ENCODE measurements around the gene FAM20C. TPM values are rescaled to one million over a fixed set of nuclear protein-coding genes. Genes with fewer than 3 reads are reported as not detected.

Gene FAM20C
- total and polyA plus RNA-seq, 10 of the 15 experiments (the other 5 are each of a cell fraction or from before 2014, with no cell fraction given): 0.44 TPM; not detected in 9

GRCh38 chr7:194252-195009, 2.1 kb downstream of the FAM20C start (continued):
- TF ChIP-seq SMAD1 (IDR thresholded peaks at IDR 0.05; ENCODE audit: low read depth, partially characterized antibody) (no peak), ZNF24 (IDR thresholded peaks at IDR 0.05) (no peak), PBX3 (IDR thresholded peaks at IDR 0.05; ENCODE audit: insufficient replicate concordance, low read depth, low read length) (no peak), RFX5 (IDR thresholded peaks at IDR 0.05; ENCODE audit: low read depth, low read length) (no peak)

GRCh38 chr7:195010-195829, 2.8 kb downstream of the FAM20C start:
- Histone ChIP-seq H4K20me1 (ENCODE audit: control insufficient read depth, insufficient read depth) (no peaks in the 10 kb centered on the region), H3K9me3 (replicated peaks; ENCODE audit: control insufficient read depth, insufficient read depth, low read length) (no peaks in the 10 kb centered on the region), H3K4me3 (no peak overlapping the region), H3K4me1 (ENCODE audit: control insufficient read depth, insufficient read depth, low read length) (no peaks in the 10 kb centered on the region), H3K9ac (ENCODE audit: control insufficient read depth, insufficient read depth, low read length) (no peak overlapping the region), H3K4me2 (ENCODE audit: control insufficient read depth, insufficient read depth) (no peak overlapping the region), H3K36me3 (ENCODE audit: control insufficient read depth in 2 of 2, insufficient read depth in 2 of 2, low read length in 1 of 2) (no peaks in the 10 kb centered on the region), H3K27me3 (replicated peaks in 1 of 2; ENCODE audit: control insufficient read depth in 2 of 2, insufficient read depth in 2 of 2, low read length in 1 of 2) (no peaks in the 10 kb centered on the region), H3K79me2 (ENCODE audit: control insufficient read depth, insufficient read depth, low read length) (no peaks in the 10 kb centered on the region), H3K27ac (ENCODE audit: control insufficient read depth, insufficient read depth) (no peak overlapping the region), H2AFZ (ENCODE audit: control insufficient read depth, low read depth, low read length) (no peak overlapping the region)
- FAIRE-seq: no peak
- no peak for ATAC-seq
- no TSS peak for BruUV-seq (replicated peaks)
- CTCF ChIA-PET: no interaction called here
- DNase-seq (ENCODE audit: low read depth, low spot score): no peak
- SMC1A ChIA-PET (ENCODE audit: uncharacterized antibody, unreplicated experiment): no interaction called here
- POLR2A ChIA-PET: no interaction called here
- in situ Hi-C loops (cut with MboI): no loop called here
- WGBS (ENCODE audit: insufficient coverage, insufficient replicate concordance, low lambda C conversion rate, missing lambda C conversion rate): 46% methylated on average over 33 of the region's 33 CpGs
- intact Hi-C loops (cut with micrococcal nuclease; ENCODE audit: unreplicated experiment): no loop called here
- RAD21 ChIA-PET (ENCODE audit: unreplicated experiment): no interaction called here
- TF ChIP-seq TCF7 (IDR thresholded peaks at IDR 0.05; ENCODE audit: borderline replicate concordance) (no peak), ZNF687 (IDR thresholded peaks at IDR 0.05) (no peak), ZNF622 (IDR thresholded peaks at IDR 0.05) (no peak), RFX5 (IDR thresholded peaks at IDR 0.05; ENCODE audit: low read depth, low read length) (no peak), USF1 (IDR thresholded peaks at IDR 0.05; ENCODE audit: borderline replicate concordance, extremely low read length, insufficient read depth, low read depth, low read length) (no peak), CEBPB (IDR thresholded peaks at IDR 0.05; ENCODE audit: borderline replicate concordance in 1 of 2, low read depth in 2 of 2, low read length in 2 of 2) (no peak), MEF2B (IDR thresholded peaks at IDR 0.05; ENCODE audit: partially characterized antibody, poor library complexity, severe bottlenecking) (no peak)
